SH-SY5Y (cell line): ENCODE results near the gene MALT1.

Source experiments
- GATA2 ChIP-seq: IDR thresholded peaks from 2 replicates; pipeline ENCODE4 v1.6.1; 2011; ENCODE audit warnings: mild to moderate bottlenecking, low read depth, low read length
- GATA3 ChIP-seq: IDR thresholded peaks from 2 replicates; pipeline ENCODE4 v1.6.1; 2011; ENCODE audit warnings: low read depth, mild to moderate bottlenecking, low read length, moderate library complexity

MALT1 gene

GRCh38 chr18:58646334-58646862 lies 24.9 kb upstream of the MALT1 start:
- TF ChIP-seq GATA3 (no peak), GATA2 (no peak)

GRCh38 chr18:58649966-58650816 lies 21.1 kb upstream of the MALT1 start:
- TF ChIP-seq GATA3 (no peak), GATA2 (no peak)

- no peak for TF ChIP-seq GATA3
- no peak for TF ChIP-seq GATA2
Measured at GRCh38 chr18:58653814-58654509, 17.3 kb upstream of the MALT1 start.

- TF ChIP-seq GATA2 = no peak
- no peak for TF ChIP-seq GATA3
Measured at GRCh38 chr18:58654896-58655614, 16.2 kb upstream of the MALT1 start.

GRCh38 chr18:58657081-58657480 lies 14.2 kb upstream of the MALT1 start:
- TF ChIP-seq GATA3 = no peak
- TF ChIP-seq GATA2 = no peak

GRCh38 chr18:58657494-58657893 lies 13.8 kb upstream of the MALT1 start:
- TF ChIP-seq GATA2 = no peak
- no peak for TF ChIP-seq GATA3

- TF ChIP-seq GATA3 (no peak), GATA2 (no peak)
Measured at GRCh38 chr18:58659691-58660090, 11.6 kb upstream of the MALT1 start.

- TF ChIP-seq GATA2 = no peak
Measured at GRCh38 chr18:58660915-58661314, 10.3 kb upstream of the MALT1 start.

GRCh38 chr18:58661423-58661822 lies 9.8 kb upstream of the MALT1 start:
- TF ChIP-seq GATA2 = no peak
- TF ChIP-seq GATA3 = no peak

- TF ChIP-seq GATA3 = no peak
- TF ChIP-seq GATA2 = no peak
Measured at GRCh38 chr18:58662118-58662517, 9.1 kb upstream of the MALT1 start.

- no peak for TF ChIP-seq GATA2
- no peak for TF ChIP-seq GATA3
Measured at GRCh38 chr18:58666176-58666575, 5.1 kb upstream of the MALT1 start.

- TF ChIP-seq GATA2 (no peak), GATA3 (no peak)
Measured at GRCh38 chr18:58668211-58668610, 3.1 kb upstream of the MALT1 start.

- TF ChIP-seq GATA2 (no peak), GATA3 (no peak)
Measured at GRCh38 chr18:58668897-58669296, 2.4 kb upstream of the MALT1 start.

GRCh38 chr18:58669731-58670378 lies 1.4 kb upstream of the MALT1 start:
- TF ChIP-seq GATA3 (no peak), GATA2 (no peak)
